ENCODE measurements around the gene FUT7.

Gene FUT7

DNA sequence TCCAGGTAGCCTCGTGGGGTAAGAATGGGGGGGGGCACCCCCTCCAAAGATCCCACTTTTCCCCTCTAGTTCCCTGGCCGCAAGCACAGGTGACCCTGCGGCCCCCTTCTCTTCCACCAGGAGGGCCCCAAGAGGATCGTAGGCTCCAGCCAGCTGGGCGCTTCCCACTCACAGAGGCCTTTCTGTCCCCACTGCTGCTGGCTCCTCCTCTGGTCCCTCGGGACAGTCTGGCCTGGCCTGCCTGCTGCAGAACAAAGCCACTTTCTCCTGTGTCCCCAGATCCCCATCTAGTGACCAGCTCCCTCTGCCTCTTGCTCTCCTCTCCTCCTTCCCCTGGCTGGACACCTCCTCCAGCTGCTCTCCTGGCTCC lies 39.0 kb upstream of the FUT7 start:
- TF ChIP-seq, protein P1, sequence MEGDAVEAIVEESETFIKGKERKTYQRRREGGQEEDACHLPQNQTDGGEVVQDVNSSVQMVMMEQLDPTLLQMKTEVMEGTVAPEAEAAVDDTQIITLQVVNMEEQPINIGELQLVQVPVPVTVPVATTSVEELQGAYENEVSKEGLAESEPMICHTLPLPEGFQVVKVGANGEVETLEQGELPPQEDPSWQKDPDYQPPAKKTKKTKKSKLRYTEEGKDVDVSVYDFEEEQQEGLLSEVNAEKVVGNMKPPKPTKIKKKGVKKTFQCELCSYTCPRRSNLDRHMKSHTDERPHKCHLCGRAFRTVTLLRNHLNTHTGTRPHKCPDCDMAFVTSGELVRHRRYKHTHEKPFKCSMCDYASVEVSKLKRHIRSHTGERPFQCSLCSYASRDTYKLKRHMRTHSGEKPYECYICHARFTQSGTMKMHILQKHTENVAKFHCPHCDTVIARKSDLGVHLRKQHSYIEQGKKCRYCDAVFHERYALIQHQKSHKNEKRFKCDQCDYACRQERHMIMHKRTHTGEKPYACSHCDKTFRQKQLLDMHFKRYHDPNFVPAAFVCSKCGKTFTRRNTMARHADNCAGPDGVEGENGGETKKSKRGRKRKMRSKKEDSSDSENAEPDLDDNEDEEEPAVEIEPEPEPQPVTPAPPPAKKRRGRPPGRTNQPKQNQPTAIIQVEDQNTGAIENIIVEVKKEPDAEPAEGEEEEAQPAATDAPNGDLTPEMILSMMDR (conservative IDR thresholded peaks at IDR 0.05; ENCODE audit: low read depth, low read length) = peak; percentile 11
- no peak for DNase-seq (ENCODE audit: low read depth)
- peak overlapping the region; percentile 43 for H3K4me3 ChIP-seq (ENCODE audit: low read depth, low read length)

DNA sequence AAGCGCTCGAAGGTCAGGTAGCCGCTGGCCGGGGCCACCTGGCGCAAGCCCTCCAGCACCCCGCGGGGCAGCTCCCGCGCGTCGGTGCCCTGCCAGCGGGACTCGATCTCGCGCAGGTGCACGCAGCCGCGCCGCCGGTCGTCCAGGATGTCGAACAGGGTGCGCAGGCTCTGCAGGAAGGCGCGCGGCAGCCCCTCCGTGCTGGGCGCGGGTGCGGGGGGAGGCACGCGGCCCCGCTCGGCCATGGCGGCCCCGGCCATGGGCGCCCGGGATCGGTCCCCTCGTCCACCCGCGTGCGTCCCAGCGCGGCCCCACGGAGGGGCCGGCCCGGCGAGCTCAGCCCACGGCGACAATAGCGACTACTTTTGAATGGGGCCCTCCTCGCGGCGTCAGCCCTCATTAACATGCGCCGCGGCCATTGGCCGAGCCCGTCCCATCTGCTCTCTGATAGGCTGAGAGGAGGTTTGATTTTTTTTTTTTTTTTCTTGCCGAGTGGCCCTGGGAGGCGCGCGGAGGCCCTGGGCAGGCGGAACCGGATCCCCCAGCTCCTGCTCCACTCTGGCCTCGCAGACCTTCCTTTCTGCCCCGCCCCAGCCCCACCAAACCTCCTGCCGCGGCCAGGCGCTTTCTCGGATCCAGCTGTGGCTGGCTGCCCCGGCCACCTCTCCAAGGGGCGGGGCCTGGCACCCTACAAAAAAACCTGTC lies 38.5 kb upstream of the FUT7 start, which contains the start of gene SAPCD2:
Gene SAPCD2 (minus strand): TSS at position 357 of the 705 bp plus-strand sequence. CDS start 97 bp downstream, at position 260.
- DNase-seq (ENCODE audit: low read depth) = peak; percentile 81
- TF ChIP-seq, protein P1 (conservative IDR thresholded peaks at IDR 0.05; ENCODE audit: low read depth, low read length) = no peak
- peak within 1 kb of the TSS; percentile 43 for H3K4me3 ChIP-seq (ENCODE audit: low read depth, low read length)

DNA sequence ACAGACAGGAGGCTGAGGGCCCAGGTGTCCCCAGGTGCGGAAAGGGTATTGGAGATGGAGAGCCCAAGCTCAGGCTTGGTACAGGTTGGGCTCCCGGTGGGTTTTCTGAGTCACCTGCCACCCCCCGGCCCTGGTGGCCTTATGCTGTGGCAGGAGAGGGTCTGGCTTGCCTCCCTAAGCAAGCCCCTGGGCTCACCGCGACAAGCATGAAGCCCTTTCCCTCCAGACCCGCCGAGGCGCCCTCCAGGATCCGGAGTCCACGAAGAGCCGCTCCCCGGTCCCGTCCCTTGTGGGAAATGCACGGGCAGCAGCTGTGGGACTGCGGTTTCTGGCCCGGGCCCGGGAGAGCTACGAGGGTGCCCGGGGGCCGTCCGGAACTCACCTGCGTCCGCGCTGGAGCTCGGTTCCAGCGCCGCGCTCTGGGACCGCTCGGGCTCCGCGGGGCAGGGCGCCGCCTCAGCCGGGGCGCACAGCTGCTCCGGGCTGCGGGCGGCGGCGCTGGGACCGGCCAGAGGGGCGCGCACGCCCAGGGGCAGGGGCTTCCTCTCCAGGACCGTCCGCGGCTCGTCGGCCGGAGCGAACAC lies 37.7 kb upstream of the FUT7 start:
- TF ChIP-seq, protein P1 (conservative IDR thresholded peaks at IDR 0.05; ENCODE audit: low read depth, low read length) = no peak
- no peak for DNase-seq (ENCODE audit: low read depth)
- no peak overlapping the region for H3K4me3 ChIP-seq (ENCODE audit: low read depth, low read length)

DNA sequence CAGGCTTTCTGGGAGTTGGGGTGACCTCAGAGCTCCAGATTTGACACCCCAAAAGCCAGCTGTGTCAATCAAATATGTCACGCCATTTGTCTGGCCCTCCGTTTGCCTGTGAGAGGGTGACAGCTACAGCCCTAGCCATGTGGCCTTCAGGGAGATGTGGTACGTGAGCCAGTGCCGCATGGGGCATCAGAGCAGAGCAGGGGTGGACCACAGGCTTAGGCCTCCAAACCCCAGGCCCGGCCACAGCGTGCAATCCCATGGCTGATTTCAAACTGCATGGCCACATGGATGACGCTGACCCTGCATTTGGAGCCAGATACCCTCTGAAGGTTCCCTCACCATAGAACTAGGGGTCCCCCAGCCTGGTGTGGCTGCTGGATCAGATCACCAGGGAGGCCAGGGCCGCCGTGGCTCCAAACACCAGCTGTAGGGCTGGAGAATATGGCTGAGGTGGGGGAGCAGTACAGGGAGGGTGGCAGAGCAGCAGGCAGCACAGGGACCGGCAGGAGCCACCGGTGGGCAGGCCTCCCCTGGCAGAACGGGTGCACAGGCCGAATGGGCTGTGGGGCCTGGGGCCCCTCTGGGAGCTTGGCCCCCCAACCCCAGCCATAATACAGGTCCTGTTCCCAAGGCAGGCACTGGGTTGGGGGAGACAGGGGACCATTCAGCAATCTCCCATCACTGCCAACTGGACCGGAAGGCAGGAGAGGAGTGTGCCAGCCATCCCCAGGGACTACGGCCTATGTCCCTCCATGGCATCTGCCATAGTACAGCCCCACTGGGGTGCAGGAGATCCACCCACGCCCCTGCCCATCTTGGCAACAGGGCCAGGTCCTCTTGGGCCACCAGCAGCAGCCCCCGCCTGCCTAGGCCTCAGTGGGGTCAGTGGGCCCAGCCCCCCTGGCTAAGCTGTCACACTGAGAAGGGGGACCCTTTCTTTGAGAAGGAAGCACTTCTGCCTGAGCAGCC lies 36.9 kb upstream of the FUT7 start:
- H3K4me3 ChIP-seq (ENCODE audit: low read depth, low read length) = no peak overlapping the region
- DNase-seq (ENCODE audit: low read depth) = no peak
- TF ChIP-seq, protein P1 (conservative IDR thresholded peaks at IDR 0.05; ENCODE audit: low read depth, low read length) = no peak

DNA sequence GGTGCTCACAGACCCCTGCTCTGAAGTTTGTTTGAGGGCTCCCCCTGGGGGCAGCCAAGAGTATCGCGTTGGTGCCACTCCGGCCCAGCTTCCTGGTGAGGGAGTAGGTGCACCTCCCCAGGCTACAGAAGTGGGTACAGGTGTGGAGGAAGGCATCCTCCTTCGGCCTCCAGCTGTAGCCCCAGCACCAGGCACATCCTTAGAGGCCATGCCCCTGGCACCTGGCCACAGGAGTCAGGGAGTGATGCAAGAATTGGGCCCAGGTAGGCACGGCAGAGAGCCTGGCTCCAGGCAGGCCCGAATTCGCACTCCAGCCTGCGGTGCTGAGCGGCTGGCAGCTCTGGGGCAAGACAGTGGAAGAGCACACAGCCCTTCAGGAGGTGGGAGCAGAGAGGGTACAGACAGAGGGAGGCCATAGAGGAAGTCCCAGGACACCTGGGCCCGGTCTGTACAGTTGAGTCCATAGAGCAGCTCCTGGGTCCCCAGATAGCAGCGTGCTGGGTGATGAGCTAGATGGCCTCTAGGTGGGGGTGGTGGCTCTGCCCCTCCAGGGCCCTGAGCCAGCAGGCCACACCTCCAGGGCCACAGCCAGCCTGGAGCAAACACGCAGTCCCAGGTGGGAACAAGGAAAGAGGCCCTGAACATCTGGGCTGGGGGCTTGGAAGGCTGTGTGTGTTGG lies 36.1 kb upstream of the FUT7 start:
- no peak overlapping the region for H3K4me3 ChIP-seq (ENCODE audit: low read depth, low read length)
- peak; percentile 83 for DNase-seq (ENCODE audit: low read depth)
- TF ChIP-seq, protein P1 (conservative IDR thresholded peaks at IDR 0.05; ENCODE audit: low read depth, low read length) = peak; percentile 88

DNA sequence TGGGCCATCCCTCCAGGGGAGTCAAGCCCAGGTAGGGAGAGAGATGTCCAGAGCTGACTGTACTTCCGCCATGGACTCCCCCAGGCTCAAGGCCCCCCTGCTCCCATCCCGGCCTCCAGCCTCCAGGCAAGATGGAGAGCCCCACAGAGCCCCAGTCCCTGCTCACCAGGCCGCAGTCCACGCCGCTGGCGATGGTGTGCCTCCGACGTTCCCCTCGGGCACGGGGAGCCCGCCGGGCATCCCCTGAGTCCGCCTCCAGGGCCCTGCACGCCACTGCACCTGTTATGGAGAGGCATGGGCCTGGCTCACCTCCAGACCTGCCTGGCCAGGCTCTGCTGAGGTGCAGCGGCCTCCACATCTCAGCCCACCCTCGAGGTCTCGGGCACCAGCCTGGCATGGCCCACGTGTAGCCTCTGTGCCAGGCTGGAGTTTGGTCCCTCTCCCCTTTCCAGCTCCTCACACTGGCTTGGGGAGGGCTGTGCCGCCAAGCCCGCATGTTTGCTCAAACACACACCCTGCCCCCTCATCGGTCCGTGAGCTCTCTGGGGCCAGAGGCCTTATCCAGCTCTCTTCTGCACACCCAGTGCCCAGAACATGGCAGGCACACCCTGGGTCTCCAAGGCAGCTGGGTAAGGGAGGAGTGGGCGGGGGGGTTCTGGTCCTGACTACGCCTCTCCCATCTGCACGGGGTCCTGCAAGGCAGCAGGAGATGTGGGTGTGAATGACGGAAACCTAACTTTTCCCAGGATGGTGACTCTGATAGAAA lies 34.4 kb upstream of the FUT7 start:
- TF ChIP-seq, protein P1 (conservative IDR thresholded peaks at IDR 0.05; ENCODE audit: low read depth, low read length) = no peak
- H3K4me3 ChIP-seq (ENCODE audit: low read depth, low read length) = no peak overlapping the region
- DNase-seq (ENCODE audit: low read depth) = no peak

Data from choroid plexus epithelial cell (primary cell).